OCI-LY3 (cell line): Measurements from ENCODE around the gene SDK1.

Experiments
- H2AFZ ChIP-seq: fragments of 200-600, 300-600 bp; shearing (Covaris generic); 2 replicates; pipeline ENCODE4 v1.6.0; 2014; ENCODE audit warnings: antibody characterized with exemption, low read depth, low read length
- H3K27ac ChIP-seq: fragments of 200-600, 300-600 bp; sonication (generic); 2 replicates; pipeline ENCODE4 v1.5.1; 2014; ENCODE audit warnings: mild to moderate bottlenecking, low read length, moderate library complexity, mixed read lengths
- H3K27me3 ChIP-seq: fragments of 200-600, 300-600 bp; sonication (generic); 2 replicates; pipeline ENCODE4 v1.6.1; 2014; ENCODE audit warnings: low read depth, low read length, mixed read lengths
- H3K36me3 ChIP-seq: fragments of 200-600, 300-600 bp; sonication (generic); replicated peaks from 2 replicates; pipeline ENCODE3; 2014; ENCODE audit warnings: low read depth, low read length, mixed read lengths
- H3K4me1 ChIP-seq: fragments of 300-600, 200-600 bp; sonication (generic); 2 replicates; pipeline ENCODE4 v1.6.1; 2014; ENCODE audit warnings: low read length, mixed read lengths
- H3K4me2 ChIP-seq: fragments of 200-600, 300-600 bp; sonication (generic); 2 replicates; pipeline ENCODE4 v1.6.1; 2014; ENCODE audit warnings: low read length, mixed read lengths
- H3K4me3 ChIP-seq: fragments of 300-600, 200-600 bp; sonication (generic); 2 replicates; pipeline ENCODE4 v1.5.1; 2014; ENCODE audit warnings: antibody characterized with exemption, mild to moderate bottlenecking, low read length, moderate library complexity
- H3K79me2 ChIP-seq: fragments of 300-600, 200-600 bp; shearing (Covaris generic); 2 replicates; pipeline ENCODE4 v1.6.1; 2014; ENCODE audit warnings: mild to moderate bottlenecking, low read length, mixed read lengths
- H3K9ac ChIP-seq: fragments of 300-600, 200-600 bp; shearing (Covaris generic); 2 replicates; pipeline ENCODE4 v1.6.0; 2014; ENCODE audit warnings: mild to moderate bottlenecking, low read length, moderate library complexity
- H3K9me3 ChIP-seq: fragments of 200-600, 300-600 bp; shearing (Covaris generic); 2 replicates; pipeline ENCODE4 v1.6.1; 2014; ENCODE audit warnings: low read length, mixed read lengths; ENCODE audit not compliant: insufficient read depth
- H4K20me1 ChIP-seq: fragments of 200-600, 300-600 bp; sonication (generic); 2 replicates; pipeline ENCODE4 v1.6.1; 2016; ENCODE audit warnings: low read length, mixed read lengths; ENCODE audit not compliant: insufficient read depth
- CTCF ChIP-seq: fragments of 200-600, 300-600 bp; sonication (generic); IDR thresholded peaks from 2 replicates; pipeline ENCODE4 v1.5.1; 2014; ENCODE audit warnings: antibody characterized with exemption, low read length, low read depth
- EZH2phosphoT487 ChIP-seq: fragments of 200-600 bp; shearing (Covaris generic); IDR thresholded peaks from 2 replicates; pipeline ENCODE4 v1.6.1; 2018; ENCODE audit warnings: antibody characterized with exemption, mixed run types, low read depth

Gene SDK1

GRCh38 chr7:3538041-3538440, 237.0 kb downstream of the SDK1 start:
- no peak overlapping the region for H3K4me3 ChIP-seq
- H3K79me2 ChIP-seq = no peaks in the 10 kb centered on the region
- TF ChIP-seq EZH2phosphoT487 = no peak
- TF ChIP-seq CTCF = no peak

GRCh38 chr7:3540456-3541220, 239.6 kb downstream of the SDK1 start:
- no peak overlapping the region for H2AFZ ChIP-seq
- TF ChIP-seq CTCF = no peak
- no peak for TF ChIP-seq EZH2phosphoT487
- H3K27me3 ChIP-seq = no peaks in the 10 kb centered on the region
- H3K9me3 ChIP-seq = no peaks in the 10 kb centered on the region
- H3K4me3 ChIP-seq = no peak overlapping the region
- no peaks in the 10 kb centered on the region for H3K4me1 ChIP-seq
- H3K27ac ChIP-seq = no peak overlapping the region
- no peak overlapping the region for H3K9ac ChIP-seq
- H3K36me3 ChIP-seq = no peaks in the 10 kb centered on the region
- H3K79me2 ChIP-seq = no peaks in the 10 kb centered on the region
- H3K4me2 ChIP-seq = no peak overlapping the region
- no peaks in the 10 kb centered on the region for H4K20me1 ChIP-seq

More at GRCh38 chr7:3538041-3538440, 237.0 kb downstream of the SDK1 start:
- no peaks in the 10 kb centered on the region for H3K9me3 ChIP-seq
- H3K36me3 ChIP-seq = no peaks in the 10 kb centered on the region
- H3K27ac ChIP-seq = no peak overlapping the region
- no peaks in the 10 kb centered on the region for H4K20me1 ChIP-seq
- no peaks in the 10 kb centered on the region for H3K27me3 ChIP-seq
- no peak overlapping the region for H3K4me2 ChIP-seq
- H2AFZ ChIP-seq = no peak overlapping the region
- no peak overlapping the region for H3K9ac ChIP-seq
- no peaks in the 10 kb centered on the region for H3K4me1 ChIP-seq

- Histone ChIP-seq H3K27ac (no peak overlapping the region), H3K9ac (no peak overlapping the region), H3K36me3 (no peaks in the 10 kb centered on the region), H3K9me3 (no peaks in the 10 kb centered on the region), H3K79me2 (no peaks in the 10 kb centered on the region), H3K4me1 (no peaks in the 10 kb centered on the region), H3K4me3 (no peak overlapping the region), H3K27me3 (no peaks in the 10 kb centered on the region), H2AFZ (no peak overlapping the region), H3K4me2 (no peak overlapping the region), H4K20me1 (no peaks in the 10 kb centered on the region)
- TF ChIP-seq CTCF (no peak), EZH2phosphoT487 (no peak)
These were observed 243.2 kb downstream of the SDK1 start for GRCh38 chr7:3544202-3544601.

GRCh38 chr7:3548815-3549214, 247.8 kb downstream of the SDK1 start:
- Histone ChIP-seq H2AFZ (no peak overlapping the region), H3K27ac (no peak overlapping the region), H3K4me2 (no peak overlapping the region), H3K36me3 (no peaks in the 10 kb centered on the region), H3K4me1 (no peaks in the 10 kb centered on the region), H3K9me3 (no peaks in the 10 kb centered on the region), H3K79me2 (no peaks in the 10 kb centered on the region), H3K4me3 (no peak overlapping the region), H3K27me3 (no peaks in the 10 kb centered on the region), H3K9ac (no peak overlapping the region), H4K20me1 (no peaks in the 10 kb centered on the region)
- TF ChIP-seq EZH2phosphoT487 = no peak
- TF ChIP-seq CTCF = no peak
